Panc1 (cell line): ENCODE measurements around the gene NOXO1. TPM values are rescaled to one million over a fixed set of nuclear protein-coding genes. Genes with fewer than 3 reads are reported as not detected.
A peak's percentile ranks its signal among the peaks of the same experiment; 100 is the strongest.

Experiments
- ATAC-seq: fragments of 200-7000 bp; cut with Tn5 transposase; 2 replicates; pipeline ENCODE4 v1.9.1; 2020; ENCODE audit warnings: mild to moderate bottlenecking, moderate library complexity
- BruUV-seq: library from RNA; stranded (reverse); fragments of 400-500 nt; replicated peaks from 2 replicates; lab custom pipeline; 2021; lab: Mats Ljungman, UMichigan
- CTCF ChIA-PET: fragments of 300-600 bp; sonication (Branson Sonifier 250); formaldehyde crosslinking; loops from one replicate; lab custom pipeline; 2022; ENCODE audit warnings: antibody characterized with exemption; lab: Charles Lee
- POLR2A ChIA-PET: fragments of 300-600 bp; sonication (Branson Sonifier 250); formaldehyde crosslinking; loops from one replicate; lab custom pipeline; 2022; ENCODE audit warnings: antibody characterized with exemption; lab: Charles Lee
- DNase-seq: peaks from one replicate; pipeline ENCODE4 v3.0.0-alpha.2; 2010; ENCODE audit warnings: low read depth, low spot score
- H3K27ac ChIP-seq: 2 replicates; pipeline ENCODE4 v1.5.1; 2011; ENCODE audit warnings: mild to moderate bottlenecking, low read length, inconsistent platforms
- H3K27me3 ChIP-seq: fragments of 200-500 bp; sonication (Bioruptor generic); 2 replicates; pipeline ENCODE4 v1.6.0; 2014; ENCODE audit warnings: low read length, inconsistent platforms; ENCODE audit not compliant: control insufficient read depth, insufficient read depth
- H3K36me3 ChIP-seq: fragments of 200-500 bp; sonication (Bioruptor generic); 2 replicates; pipeline ENCODE4 v1.5.1; 2014; ENCODE audit warnings: inconsistent platforms, mild to moderate bottlenecking, low read length, moderate library complexity; ENCODE audit not compliant: control insufficient read depth, insufficient read depth
- H3K4me1 ChIP-seq: 2 replicates; pipeline ENCODE4 v1.5.1; 2011; ENCODE audit warnings: inconsistent platforms, mild to moderate bottlenecking, low read length, moderate library complexity; ENCODE audit not compliant: control insufficient read depth, insufficient read depth
- H3K4me3 ChIP-seq, 2 experiments: 2 replicates each; pipeline ENCODE4 v1.5.1; 2011 to 2012; ENCODE audit warnings: low read depth in 2 of 2, low read length in 2 of 2, mild to moderate bottlenecking in 2 of 2, inconsistent platforms in 1 of 2, moderate library complexity in 1 of 2
- H3K9me3 ChIP-seq: fragments of 200-500 bp; sonication (Bioruptor generic); 2 replicates; pipeline ENCODE4 v1.5.1; 2014; ENCODE audit warnings: low read depth, mild to moderate bottlenecking, inconsistent platforms, low read length, moderate library complexity; ENCODE audit not compliant: control insufficient read depth, insufficient read depth
- CTCF ChIP-seq: fragments of 450-650 bp; IDR thresholded peaks from 2 replicates; pipeline ENCODE4 v1.5.1; 2017; ENCODE audit warnings: mild to moderate bottlenecking
- POLR2AphosphoS5 ChIP-seq: IDR thresholded peaks from 2 replicates; pipeline ENCODE4 v1.6.1; 2012; ENCODE audit warnings: mild to moderate bottlenecking, low read depth, low read length, moderate library complexity
- REST ChIP-seq, 2 experiments: IDR thresholded peaks; 2 replicates each; pipeline ENCODE4 v1.6.1; 2011 to 2012; ENCODE audit warnings: low read depth in 2 of 2, control low read depth in 1 of 2, low read length in 1 of 2, mild to moderate bottlenecking in 1 of 2, moderate library complexity in 1 of 2; ENCODE audit not compliant: insufficient read depth in 1 of 2
- SIN3A ChIP-seq: IDR thresholded peaks from 2 replicates; pipeline ENCODE4 v1.6.1; 2012; ENCODE audit warnings: low read depth, mild to moderate bottlenecking, low read length, moderate library complexity, borderline replicate concordance; ENCODE audit not compliant: insufficient read depth
- TCF7L2 ChIP-seq: IDR thresholded peaks from 2 replicates; pipeline ENCODE4 v1.6.1; 2011; ENCODE audit warnings: mild to moderate bottlenecking, low read depth, low read length, inconsistent platforms
- in situ Hi-C: cut with HindIII; loops from 2 replicates; pipeline ENCODE4 v1.10.0; 2016; ENCODE audit warnings: low sequenced_read_pairs, low pct_unique_long_range_greater_than_20kb
- intact Hi-C: fragments of 100-400 bp; cut with micrococcal nuclease; formaldehyde crosslinking; loops from one replicate; pipeline ENCODE4 v1.10.0; 2022; ENCODE audit not compliant: unreplicated experiment
- total RNA-seq: library from RNA; stranded (reverse); gene quantifications from one replicate; pipeline ENCODE4 v1.2.1, GENCODE V29; 2021; ENCODE audit not compliant: unreplicated experiment

Gene NOXO1
- total RNA-seq, 1 experiment from 2014 or later: 4.0 TPM

DNA sequence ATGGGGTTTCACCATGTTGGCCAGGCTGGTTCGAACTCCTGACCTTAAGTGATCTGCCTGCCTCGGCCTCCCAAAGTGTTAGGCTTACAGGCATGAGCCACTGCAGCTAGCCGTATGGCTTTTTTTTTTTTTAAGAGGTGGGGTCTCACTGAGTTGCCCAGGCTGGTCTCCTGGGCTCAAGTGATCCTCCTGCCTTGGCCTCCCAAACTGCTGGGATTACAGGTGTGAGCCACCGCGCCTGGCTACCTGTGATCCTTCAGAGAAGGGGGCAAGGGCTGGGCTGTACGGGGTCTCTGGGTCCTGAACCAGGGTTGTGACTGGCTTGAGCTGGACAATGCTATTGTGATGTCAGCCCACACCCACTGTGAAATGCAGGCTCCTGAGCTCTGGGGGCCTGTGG is 14.8 kb downstream of the NOXO1 start, which contains the start of gene RNF151:
Gene RNF151, plus strand, starts transcription at position 397 of the 400 bp plus-strand sequence. CDS start 26 bp downstream, outside the sequence.
- in situ Hi-C loops: no loop called here
- BruUV-seq: no TSS peak

GRCh38 chr16:1965396-1966001 is 15.8 kb downstream of the NOXO1 start:
- Histone ChIP-seq H3K9me3 (no peaks in the 10 kb centered on the region), H3K36me3 (peaks cover 11% of the 10 kb centered on the region), H3K27me3 (no peaks in the 10 kb centered on the region), H3K27ac (peak overlapping the region; percentile 96), H3K4me1 (peaks cover 12% of the 10 kb centered on the region), H3K4me3 (peak overlapping the region; percentile 99)
- intact Hi-C loops (no loop called here), in situ Hi-C loops (no loop called here)
- TSS peak; percentile 89 for BruUV-seq
- POLR2A ChIA-PET: interaction anchor here (0.7 to 1.1 kb wide), 2 partner anchors 17 to 82 kb away, joined by 4 to 5 read pairs; partner anchors contain the start of genes NTHL1 and TSC2
- CTCF ChIA-PET: no interaction called here
- DNase-seq (no peak), ATAC-seq (no peak)
- no peak for TF ChIP-seq SIN3A
- no peak for TF ChIP-seq TCF7L2
- TF ChIP-seq POLR2AphosphoS5: no peak
- no peak for TF ChIP-seq REST (IDR thresholded peaks at IDR 0.05; ENCODE audit: insufficient read depth in 1 of 2, low read depth in 2 of 2, low read length in 1 of 2)

More for the DNA sequence above, 14.8 kb downstream of the NOXO1 start, which contains the start of gene RNF151:
- Histone ChIP-seq H3K27ac (peak within 1 kb of the TSS; percentile 96), H3K27me3 (no peaks in the 10 kb centered on the region), H3K4me3 (peak within 1 kb of the TSS; percentile 99), H3K4me1 (peaks cover 8% of the 10 kb centered on the region), H3K36me3 (peaks cover 11% of the 10 kb centered on the region), H3K9me3 (no peaks in the 10 kb centered on the region)
- TF ChIP-seq POLR2AphosphoS5 (no peak), TCF7L2 (no peak), REST (IDR thresholded peaks at IDR 0.05; ENCODE audit: insufficient read depth in 1 of 2, low read depth in 2 of 2, low read length in 1 of 2) (no peak), CTCF (no peak), SIN3A (no peak)
- CTCF ChIA-PET: interaction anchor here (0.5 kb wide), 1 partner anchor 56 kb away, joined by 5 read pairs; no protein-coding TSS in a partner anchor
- ATAC-seq (no peak), DNase-seq (no peak)
- POLR2A ChIA-PET: interaction anchor here (1.0 kb wide), 1 partner anchor 16 kb away, joined by 8 read pairs; no protein-coding TSS in a partner anchor
- intact Hi-C loops: no loop called here
